ENCODE data around the gene SMYD3. TPM values are rescaled to one million over a fixed set of nuclear protein-coding genes. Genes with fewer than 3 reads are reported as not detected.

Gene SMYD3
- total RNA-seq, 1 experiment from 2014 or later, result 25.5 TPM

GRCh38 chr1:245894843-245895242, 612.2 kb downstream of the SMYD3 start:
- no peaks in the 10 kb centered on the region for H3K4me1 ChIP-seq (ENCODE audit: insufficient read depth, low read length)
- H3K27me3 Mint-ChIP-seq (ENCODE audit: low read depth), result no peaks in the 10 kb centered on the region
- WGBS (ENCODE audit: extremely low coverage, insufficient read length, low lambda C conversion rate), result no CpG with 5 or more reads among the region's 7 CpGs

More at GRCh38 chr1:245894843-245895242, 612.2 kb downstream of the SMYD3 start:
- Histone ChIP-seq H2BK20ac (ENCODE audit: low read depth, low read length, poor library complexity, severe bottlenecking) (no peak overlapping the region), H3K27me3 (ENCODE audit: insufficient read depth, low read length) (no peaks in the 10 kb centered on the region), H3K4me2 (ENCODE audit: insufficient read depth, insufficient read length, low read length) (no peak overlapping the region), H4K91ac (ENCODE audit: insufficient read length, low read depth, low read length) (no peak overlapping the region), H3K23me2 (ENCODE audit: insufficient read length, low read depth, low read length, poor library complexity, severe bottlenecking) (no peaks in the 10 kb centered on the region), H3T11ph (ENCODE audit: low read length) (no peak overlapping the region), H2AK5ac (ENCODE audit: insufficient read length, low read length) (no peak overlapping the region), H3K14ac (ENCODE audit: insufficient read depth, low read length) (no peak overlapping the region), H2AFZ (ENCODE audit: low read length) (no peak overlapping the region), H4K5ac (ENCODE audit: insufficient read length, low read depth, low read length) (no peak overlapping the region), H3K79me1 (ENCODE audit: insufficient read depth, low read depth, low read length, poor library complexity, severe bottlenecking) (no peaks in the 10 kb centered on the region), H3K18ac (ENCODE audit: insufficient read length, low read depth, low read length) (no peak overlapping the region), H3K27ac (ENCODE audit: insufficient read length, low read depth, low read length) (no peak overlapping the region), H3K9ac (ENCODE audit: extremely low read depth, insufficient read length, low read length) (no peak overlapping the region), H3K4ac (ENCODE audit: low read depth, low read length) (no peak overlapping the region), H3K56ac (ENCODE audit: insufficient read length, low read depth, low read length) (no peak overlapping the region), H3K9me3 (ENCODE audit: control insufficient read depth, low read depth, low read length) (no peaks in the 10 kb centered on the region), H4K8ac (replicated peaks; ENCODE audit: insufficient read length, low read depth, low read length) (no peak overlapping the region), H2BK120ac (ENCODE audit: low read depth, low read length, poor library complexity, severe bottlenecking) (no peak overlapping the region), H2BK5ac (ENCODE audit: insufficient read length, low read length) (no peak overlapping the region), H3K23ac (ENCODE audit: insufficient read length, low read depth, low read length) (no peak overlapping the region), H3K79me2 (ENCODE audit: insufficient read depth, low read length) (no peaks in the 10 kb centered on the region), H4K20me1 (ENCODE audit: control insufficient read depth, insufficient read depth, insufficient read length) (no peaks in the 10 kb centered on the region), H2BK15ac (ENCODE audit: low read depth, low read length) (no peak overlapping the region), H2BK12ac (ENCODE audit: insufficient read length, low read depth, low read length) (no peak overlapping the region)
- H3K9me3 Mint-ChIP-seq, result peaks cover under 1 to 11% of the 10 kb centered on the region in 2 experiments; a peak in 4 of 5 replicates
- H3K4me1 Mint-ChIP-seq, result no peaks in the 10 kb centered on the region
- no peak for TF ChIP-seq CTCF (conservative IDR thresholded peaks at IDR 0.05)
- no peak for DNase-seq
- H3K27ac Mint-ChIP-seq, result no peak overlapping the region
- no peak overlapping the region for H3K4me3 Mint-ChIP-seq
- H3K36me3 Mint-ChIP-seq (ENCODE audit: insufficient read depth in 1 of 3, low read depth in 3 of 3), result peaks cover 0 to 6% (median 3%) of the 10 kb centered on the region in 3 experiments; a peak in 5 of 7 replicates

All from H9 (cell line).